Upper lobe of right lung (tissue), 1 donor: ENCODE data around the gene MOV10. TPM values are rescaled to one million over a fixed set of nuclear protein-coding genes. Genes with fewer than 3 reads are reported as not detected.
"Not testable (repeated sequence)": the region's sequence is repeated elsewhere in the genome, so short reads cannot be mapped to it uniquely, and the experiment has no call there.

Experiments
- ATAC-seq: fragments of 200-7000 bp; cut with Tn5 transposase; one replicate; pipeline ENCODE4 v1.9.1; 2020; ENCODE audit warnings: mild to moderate bottlenecking, moderate library complexity
- DNase-seq: peaks from one replicate; pipeline ENCODE4 v3.0.0-alpha.2; 2020
- H3K27ac ChIP-seq: fragments of 200-600 bp; one replicate; pipeline ENCODE4 v1.8.0; 2022
- H3K27me3 ChIP-seq: fragments of 200-600 bp; one replicate; pipeline ENCODE4 v1.8.0; 2022; ENCODE audit warnings: mild to moderate bottlenecking
- H3K36me3 ChIP-seq: fragments of 200-600 bp; one replicate; pipeline ENCODE4 v1.8.0; 2022
- H3K4me1 ChIP-seq: fragments of 200-600 bp; one replicate; pipeline ENCODE4 v1.8.0; 2022
- H3K4me3 ChIP-seq: fragments of 200-600 bp; one replicate; pipeline ENCODE4 v1.8.0; 2022; ENCODE audit warnings: mild to moderate bottlenecking
- H3K9me3 ChIP-seq: fragments of 200-600 bp; one replicate; pipeline ENCODE4 v1.8.0; 2022
- CTCF ChIP-seq: fragments of 200-600 bp; IDR thresholded peaks from one replicate; pipeline ENCODE4 v1.8.0; 2022; ENCODE audit warnings: antibody characterized with exemption
- intact Hi-C: fragments of 100-400 bp; cut with DNase I; formaldehyde crosslinking; loops from one replicate; pipeline ENCODE4 v1.11.0; 2022
- total RNA-seq: library from RNA; stranded (reverse); fragmentation: NEBNext Ultra II Directional; extraction: Animal tissue kit (Norgen Biotek cat#: 25700); gene quantifications from one replicate; pipeline ENCODE4 v1.2.1, GENCODE V29; 2021
- donor health status: DM: no; HTN: yes; CAD: no; lungs with severe emphysema.

The MOV10 gene
- total RNA-seq, 1 donor from 2014 or later: 62.8 TPM

GRCh38 chr1:112722601-112723510, 48.4 kb downstream of the MOV10 start:
- peak; percentile 65 for ATAC-seq
- H3K9me3 ChIP-seq: no peaks in the 10 kb centered on the region
- peak overlapping the region; percentile 21 for H3K4me3 ChIP-seq
- no peak for DNase-seq
- no peaks in the 10 kb centered on the region for H3K36me3 ChIP-seq
- intact Hi-C loops: loop anchor here (10.0 kb wide), 1 partner anchor 152 kb away; no protein-coding TSS in a partner anchor
- TF ChIP-seq CTCF: no peak
- H3K4me1 ChIP-seq: peaks cover 5% of the 10 kb centered on the region
- no peak overlapping the region for H3K27ac ChIP-seq
- no peaks in the 10 kb centered on the region for H3K27me3 ChIP-seq

DNA sequence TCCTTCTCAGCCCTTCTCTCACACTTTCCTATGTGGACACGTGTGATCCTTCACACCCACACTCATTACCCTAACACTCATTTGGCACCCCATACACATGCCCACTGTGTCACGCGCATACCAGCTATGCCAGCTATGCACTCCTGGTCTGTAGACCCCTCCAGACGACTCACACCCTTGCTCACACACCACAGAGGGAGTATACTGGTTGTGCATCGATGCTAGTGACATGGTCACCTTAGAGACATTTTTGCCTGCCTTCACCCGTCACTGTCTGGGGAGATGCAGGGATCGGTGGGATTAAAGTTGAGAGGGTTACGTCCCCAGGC, 49.0 kb downstream of the MOV10 start:
- no peak overlapping the region for H3K27ac ChIP-seq
- H3K9me3 ChIP-seq: no peaks in the 10 kb centered on the region
- ATAC-seq: no peak
- TF ChIP-seq CTCF: no peak
- H3K36me3 ChIP-seq: no peaks in the 10 kb centered on the region
- H3K27me3 ChIP-seq: no peaks in the 10 kb centered on the region
- H3K4me3 ChIP-seq: no peak overlapping the region
- no peak for DNase-seq
- peaks cover 5% of the 10 kb centered on the region for H3K4me1 ChIP-seq
- intact Hi-C loops: loop anchor here (10.0 kb wide), 1 partner anchor 151 kb away; no protein-coding TSS in a partner anchor

DNA sequence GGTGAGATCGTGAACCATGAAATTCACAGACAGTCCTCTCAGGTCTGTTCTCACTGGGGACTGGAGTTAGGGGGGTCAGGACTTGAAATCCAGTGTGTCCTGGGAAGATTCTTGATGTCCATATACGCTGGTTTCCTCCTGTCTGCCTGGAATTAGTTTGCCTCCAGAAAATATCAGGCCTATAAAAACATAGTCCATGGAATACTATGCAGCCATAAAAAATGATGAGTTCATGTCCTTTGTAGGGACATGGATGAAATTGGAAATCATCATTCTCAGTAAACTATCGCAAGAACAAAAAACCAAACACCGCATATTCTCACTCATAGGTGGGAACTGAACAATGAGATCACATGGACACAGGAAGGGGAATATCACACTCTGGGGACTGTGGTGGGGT, 49.8 kb downstream of the MOV10 start:
- not testable (repeated sequence) for ATAC-seq, H3K27me3 ChIP-seq, H3K27ac ChIP-seq, DNase-seq, H3K36me3 ChIP-seq, H3K4me3 ChIP-seq, H3K4me1 ChIP-seq, H3K9me3 ChIP-seq
- intact Hi-C loops: loop anchor here (10.0 kb wide), 1 partner anchor 151 kb away; no protein-coding TSS in a partner anchor

GRCh38 chr1:112727716-112728115, 53.3 kb downstream of the MOV10 start:
- no peak overlapping the region for H3K27ac ChIP-seq
- no peak for DNase-seq
- no peaks in the 10 kb centered on the region for H3K9me3 ChIP-seq
- intact Hi-C loops: loop anchor here (10.0 kb wide), 1 partner anchor 147 kb away; no protein-coding TSS in a partner anchor
- peaks cover 5% of the 10 kb centered on the region for H3K4me1 ChIP-seq
- no peaks in the 10 kb centered on the region for H3K36me3 ChIP-seq
- no peaks in the 10 kb centered on the region for H3K27me3 ChIP-seq
- H3K4me3 ChIP-seq: no peak overlapping the region
- ATAC-seq: no peak
- no peak for TF ChIP-seq CTCF

DNA sequence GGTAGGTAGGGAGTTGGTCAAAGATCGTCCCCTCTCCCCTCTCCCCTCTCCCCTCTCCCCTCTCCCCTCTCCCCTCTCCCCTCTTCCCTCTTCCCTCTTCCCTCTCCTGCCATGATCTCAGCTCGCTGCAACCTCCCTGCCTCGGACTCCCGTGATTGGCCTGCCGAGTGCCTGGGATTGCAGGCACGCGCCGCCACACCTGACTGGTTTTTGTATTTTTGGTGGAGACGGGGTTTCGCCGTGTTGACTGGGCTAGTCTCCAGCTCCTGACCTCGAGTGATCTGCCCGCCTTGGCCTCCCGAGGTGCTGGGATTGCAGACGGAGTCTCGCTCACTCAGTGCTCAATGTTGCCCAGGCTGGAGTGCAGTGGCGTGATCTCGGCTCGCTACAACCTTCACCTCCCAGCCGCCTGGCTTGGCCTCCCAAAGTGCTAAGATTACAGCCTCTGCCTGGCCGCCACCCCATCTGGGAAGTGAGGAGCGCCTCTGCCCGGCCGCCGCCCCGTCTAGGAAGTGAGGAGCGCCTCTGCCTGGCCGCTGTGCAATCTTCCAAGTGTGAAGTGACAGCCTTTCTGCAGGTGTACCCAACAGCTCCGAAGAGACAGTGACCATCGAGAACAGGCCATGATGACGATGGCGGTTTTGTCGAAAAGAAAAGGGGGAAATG, 54.0 kb downstream of the MOV10 start:
- DNase-seq, H3K27me3 ChIP-seq, ATAC-seq, H3K9me3 ChIP-seq, H3K27ac ChIP-seq, H3K36me3 ChIP-seq, H3K4me1 ChIP-seq, H3K4me3 ChIP-seq: not testable (repeated sequence)
- intact Hi-C loops: loop anchor here (10.0 kb wide), 1 partner anchor 146 kb away; no protein-coding TSS in a partner anchor

GRCh38 chr1:112729011-112729410, 54.6 kb downstream of the MOV10 start:
- ATAC-seq, H3K27ac ChIP-seq, H3K36me3 ChIP-seq, H3K4me3 ChIP-seq, H3K27me3 ChIP-seq, H3K4me1 ChIP-seq, H3K9me3 ChIP-seq, DNase-seq: not testable (repeated sequence)
- intact Hi-C loops: loop anchor here (10.0 kb wide), 1 partner anchor 146 kb away; no protein-coding TSS in a partner anchor

- Histone ChIP-seq H3K27ac (no peak overlapping the region), H3K4me1 (no peaks in the 10 kb centered on the region), H3K4me3 (no peak overlapping the region), H3K27me3 (no peaks in the 10 kb centered on the region), H3K36me3 (no peaks in the 10 kb centered on the region), H3K9me3 (no peaks in the 10 kb centered on the region)
- no peak for ATAC-seq
- intact Hi-C loops: loop anchor here (10.0 kb wide), 1 partner anchor 145 kb away; no protein-coding TSS in a partner anchor
- TF ChIP-seq CTCF: no peak
- DNase-seq: no peak
Measured at GRCh38 chr1:112729909-112730308, 55.5 kb downstream of the MOV10 start.
